ENCODE data around the gene GTF2F2. TPM values are rescaled to one million over a fixed set of nuclear protein-coding genes. Genes with fewer than 3 reads are reported as not detected.

The GTF2F2 gene
- total and polyA plus RNA-seq, 2 experiments from 2014 or later, result 42.1 to 75.6 TPM

GRCh38 chr13:45132369-45133064 lies 12.2 kb downstream of the GTF2F2 start:
- Histone ChIP-seq H4K20me1 (replicated peaks; ENCODE audit: insufficient read depth) (peaks cover 18% of the 10 kb centered on the region), H3K36me3 (ENCODE audit: insufficient read depth) (no peaks in the 10 kb centered on the region), H3K4me1 (ENCODE audit: insufficient read depth) (peaks cover 19% of the 10 kb centered on the region), H2AFZ (no peak overlapping the region), H3K27me3 (ENCODE audit: insufficient read depth) (no peaks in the 10 kb centered on the region), H3K9me2 (ENCODE audit: insufficient read depth) (no peaks in the 10 kb centered on the region), H3K79me2 (replicated peaks; ENCODE audit: insufficient read depth) (peaks cover 90% of the 10 kb centered on the region), H3K4me3 (no peak overlapping the region), H3K27ac (ENCODE audit: low read depth) (0 out of 2 replicates have a peak overlapping the region, but pooled peaks have one; percentile 42), H3K4me2 (no peak overlapping the region), H3F3A (replicated peaks; ENCODE audit: low read depth) (no peaks in the 10 kb centered on the region)
- TF ChIP-seq ZNF462 (CRISPR knock-in tag; IDR thresholded peaks at IDR 0.05), result no peak
- ATAC-seq (no peak), DNase-seq (ENCODE audit: low spot score) (no peak)
- Mint-ChIP-seq H3K4me3 (no peak overlapping the region), H3K36me3 (ENCODE audit: low read depth) (peaks cover 22% of the 10 kb centered on the region), H3K27me3 (ENCODE audit: insufficient read depth, low read depth, poor library complexity) (peaks cover 2% of the 10 kb centered on the region), H3K4me1 (peaks cover 16% of the 10 kb centered on the region; the same call in 2 of the 3 replicates), H3K9me3 (peaks cover 17% of the 10 kb centered on the region), H3K27ac (peak overlapping the region; percentile 1; the same call in 1 of the 2 replicates)

GRCh38 chr13:45133396-45134118 lies 13.2 kb downstream of the GTF2F2 start:
- H3K27me3 Mint-ChIP-seq (ENCODE audit: insufficient read depth, low read depth, poor library complexity), result peaks cover 2% of the 10 kb centered on the region
- no peak overlapping the region for H3K4me3 ChIP-seq
- H3K9me3 Mint-ChIP-seq, result peaks cover 17% of the 10 kb centered on the region
- no peak overlapping the region for H3K27ac ChIP-seq (ENCODE audit: low read depth)
- H2AFZ ChIP-seq, result no peak overlapping the region
- no peak overlapping the region for H3K4me3 Mint-ChIP-seq
- H3K4me2 ChIP-seq, result no peak overlapping the region
- H3K27me3 ChIP-seq (ENCODE audit: insufficient read depth), result no peaks in the 10 kb centered on the region
- H3K9me2 ChIP-seq (ENCODE audit: insufficient read depth), result no peaks in the 10 kb centered on the region
- peaks cover 18% of the 10 kb centered on the region for H4K20me1 ChIP-seq (replicated peaks; ENCODE audit: insufficient read depth)
- peaks cover 30% of the 10 kb centered on the region for H3K36me3 Mint-ChIP-seq (ENCODE audit: low read depth)
- H3F3A ChIP-seq (replicated peaks; ENCODE audit: low read depth), result no peaks in the 10 kb centered on the region
- ATAC-seq (no peak), DNase-seq (ENCODE audit: low spot score) (no peak)
- H3K4me1 Mint-ChIP-seq, result peaks cover 23% of the 10 kb centered on the region
- H3K27ac Mint-ChIP-seq, result no peak overlapping the region
- peaks cover 24% of the 10 kb centered on the region for H3K4me1 ChIP-seq (ENCODE audit: insufficient read depth)
- H3K79me2 ChIP-seq (replicated peaks; ENCODE audit: insufficient read depth), result peaks cover 90% of the 10 kb centered on the region
- H3K36me3 ChIP-seq (ENCODE audit: insufficient read depth), result no peaks in the 10 kb centered on the region
- no peak for TF ChIP-seq ZNF462 (CRISPR knock-in tag; IDR thresholded peaks at IDR 0.05)

Data from GM23338 (cell line).